Measurements from ENCODE around the gene DNASE2B. TPM values are rescaled to one million over a fixed set of nuclear protein-coding genes. Genes with fewer than 3 reads are reported as not detected.

Gene DNASE2B
- total and polyA plus RNA-seq, 2 donors (not counting 3 experiments of a cell fraction or from before 2014, with no cell fraction given), result not detected

DNA sequence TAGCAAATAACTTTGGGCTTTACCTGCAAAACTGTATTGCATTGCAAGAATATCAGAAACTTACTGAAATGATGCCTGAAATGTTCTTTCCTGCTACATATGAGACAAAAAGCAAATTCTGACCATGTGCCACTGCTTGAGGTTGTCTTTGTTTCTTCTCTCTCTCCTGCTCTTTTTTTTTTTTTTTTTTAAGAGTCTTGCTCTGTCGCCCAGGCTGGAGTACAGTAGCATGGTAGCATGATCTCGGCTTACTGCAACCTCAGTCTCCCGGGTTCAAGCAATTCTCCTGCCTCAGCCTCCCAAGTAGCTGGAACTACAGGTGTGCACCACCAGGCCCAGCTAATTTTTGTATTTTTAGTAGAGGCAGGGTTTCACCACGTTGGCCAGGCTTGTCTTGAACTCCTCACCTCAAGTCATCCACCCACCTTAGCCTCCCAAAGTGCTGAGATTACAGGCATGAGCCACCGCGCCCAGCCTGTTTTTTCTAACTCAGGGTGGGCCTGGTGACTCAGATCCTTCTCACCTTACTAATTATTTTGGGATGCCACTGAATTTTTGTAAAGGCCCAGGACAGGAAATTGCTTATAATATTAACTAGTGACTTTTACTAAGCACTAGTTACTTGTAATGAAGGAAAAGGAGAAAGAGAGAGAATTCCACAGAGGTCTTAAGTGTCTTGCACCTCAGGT, 35.9 kb downstream of the DNASE2B start:
- Histone ChIP-seq H3K27ac (ENCODE audit: insufficient read depth, low read depth, low read length) (no peak overlapping the region), H3K4me1 (ENCODE audit: control insufficient read depth, extremely low read depth, insufficient read depth, low read length) (peaks cover 5% of the 10 kb centered on the region), H3K79me2 (ENCODE audit: control insufficient read depth, insufficient read depth, low read length) (no peaks in the 10 kb centered on the region), H3K36me3 (ENCODE audit: control insufficient read depth in 2 of 2, extremely low read depth in 1 of 2, insufficient read depth in 2 of 2, low read length in 2 of 2) (no peaks in the 10 kb centered on the region), H3K9me3 (replicated peaks; ENCODE audit: control insufficient read depth, insufficient read depth, low read length) (no peaks in the 10 kb centered on the region), H3K9ac (replicated peaks; ENCODE audit: extremely low read depth, insufficient read depth, low read length) (no peak overlapping the region), H4K20me1 (replicated peaks; ENCODE audit: control insufficient read depth, extremely low read depth, insufficient read depth, low read length) (no peaks in the 10 kb centered on the region), H3K4me2 (ENCODE audit: insufficient read depth, low read length) (no peak overlapping the region), H2AFZ (ENCODE audit: low read depth, low read length) (no peak overlapping the region), H3K4me3 (replicated peaks in 1 of 3; ENCODE audit: insufficient read depth in 1 of 3, low read depth in 1 of 3, low read length in 3 of 3) (no peak overlapping the region), H3K27me3 (ENCODE audit: control insufficient read depth in 2 of 2, insufficient read depth in 2 of 2, low read length in 2 of 2) (no peaks in the 10 kb centered on the region), H3K9me1 (replicated peaks; ENCODE audit: control insufficient read depth, extremely low read depth, insufficient read depth, low read length) (no peaks in the 10 kb centered on the region)
- intact Hi-C loops (cut with micrococcal nuclease) (loop anchor here (5.0 to 10.0 kb wide), 4 partner anchors 222 to 527 kb away; partner anchors contain the start of gene TTLL7), dilution Hi-C loops (cut with MboI; ENCODE audit: extremely low pct_ligation_motif_present, low sequenced_read_pairs) (loop anchor here (25.0 kb wide), 2 partner anchors 178 to 297 kb away; partner anchors contain the start of gene PRKACB)
- DNase-seq (ENCODE audit: low read depth, low spot score) (no peak), FAIRE-seq (no peak)
- CTCF ChIA-PET, result interaction anchor here (0.8 to 10.9 kb wide), 19 partner anchors 9 to 505 kb away, joined by 3 to 201 read pairs (median 4); partner anchors contain the start of genes PRKACB and SAMD13
- BruUV-seq (replicated peaks), result no TSS peak
- TF ChIP-seq EZH2 (IDR thresholded peaks at IDR 0.05; ENCODE audit: borderline replicate concordance, low read depth, low read length, severe bottlenecking), result no peak
- TF ChIP-seq JUN (IDR thresholded peaks at IDR 0.05; ENCODE audit: borderline replicate concordance, insufficient read depth, insufficient read length, low read depth), result no peak
- TF ChIP-seq, protein P1, sequence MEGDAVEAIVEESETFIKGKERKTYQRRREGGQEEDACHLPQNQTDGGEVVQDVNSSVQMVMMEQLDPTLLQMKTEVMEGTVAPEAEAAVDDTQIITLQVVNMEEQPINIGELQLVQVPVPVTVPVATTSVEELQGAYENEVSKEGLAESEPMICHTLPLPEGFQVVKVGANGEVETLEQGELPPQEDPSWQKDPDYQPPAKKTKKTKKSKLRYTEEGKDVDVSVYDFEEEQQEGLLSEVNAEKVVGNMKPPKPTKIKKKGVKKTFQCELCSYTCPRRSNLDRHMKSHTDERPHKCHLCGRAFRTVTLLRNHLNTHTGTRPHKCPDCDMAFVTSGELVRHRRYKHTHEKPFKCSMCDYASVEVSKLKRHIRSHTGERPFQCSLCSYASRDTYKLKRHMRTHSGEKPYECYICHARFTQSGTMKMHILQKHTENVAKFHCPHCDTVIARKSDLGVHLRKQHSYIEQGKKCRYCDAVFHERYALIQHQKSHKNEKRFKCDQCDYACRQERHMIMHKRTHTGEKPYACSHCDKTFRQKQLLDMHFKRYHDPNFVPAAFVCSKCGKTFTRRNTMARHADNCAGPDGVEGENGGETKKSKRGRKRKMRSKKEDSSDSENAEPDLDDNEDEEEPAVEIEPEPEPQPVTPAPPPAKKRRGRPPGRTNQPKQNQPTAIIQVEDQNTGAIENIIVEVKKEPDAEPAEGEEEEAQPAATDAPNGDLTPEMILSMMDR (IDR thresholded peaks at IDR 0.05; ENCODE audit: extremely low read depth in 1 of 2, insufficient read depth in 1 of 2, low read depth in 1 of 2, low read length in 2 of 2), result no peak
- no peak for TF ChIP-seq POLR2A (IDR thresholded peaks at IDR 0.05; ENCODE audit: low read depth, low read length)
- TF ChIP-seq GATA2 (IDR thresholded peaks at IDR 0.05; ENCODE audit: insufficient read depth, insufficient read length, low read depth, low read length), result no peak
- TF ChIP-seq, protein P2, sequence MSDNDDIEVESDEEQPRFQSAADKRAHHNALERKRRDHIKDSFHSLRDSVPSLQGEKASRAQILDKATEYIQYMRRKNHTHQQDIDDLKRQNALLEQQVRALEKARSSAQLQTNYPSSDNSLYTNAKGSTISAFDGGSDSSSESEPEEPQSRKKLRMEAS (IDR thresholded peaks at IDR 0.05; ENCODE audit: insufficient read depth, insufficient read length), result no peak
- TF ChIP-seq POLR2AphosphoS5 (IDR thresholded peaks at IDR 0.05; ENCODE audit: insufficient read depth, low read depth, low read length), result no peak
- no peak for TF ChIP-seq FOS (IDR thresholded peaks at IDR 0.05; ENCODE audit: borderline replicate concordance, insufficient read depth, low read length)
- TF ChIP-seq MYC (IDR thresholded peaks at IDR 0.05; ENCODE audit: low read depth, low read length), result no peak
- POLR2A ChIA-PET, result interaction anchor here (0.7 to 2.3 kb wide), 2 partner anchors 273 to 290 kb away, joined by 4 to 13 read pairs; partner anchors contain the start of gene PRKACB
